Activated CD4-positive, alpha-beta T cell treated with anti-CD3 and anti-CD28 coated beads, Interleukin-2, Interleukin-6, amounts not matched to agents 100 ng/mL and 50 ng/mL, durations not matched to agents 16 hours and 8 hours (primary cell): ENCODE data around the gene CEP63.
A peak's percentile ranks its signal among the peaks of the same experiment; 100 is the strongest.
"Not testable (repeated sequence)": the region's sequence is repeated elsewhere in the genome, so short reads cannot be mapped to it uniquely, and the experiment has no call there.

ENCODE experiments used
- DNase-seq: peaks from one replicate; pipeline ENCODE4 v3.0.0-alpha.2; 2020

The CEP63 gene

GRCh38 chr3:134590766-134591165 lies 104.9 kb downstream of the CEP63 start:
- no peak for DNase-seq

GRCh38 chr3:134592806-134593205 lies 106.9 kb downstream of the CEP63 start:
- DNase-seq, result no peak

GRCh38 chr3:134594331-134594741 lies 108.5 kb downstream of the CEP63 start:
- DNase-seq, result no peak

- not testable (repeated sequence) for DNase-seq
Measured at GRCh38 chr3:134594986-134595385, 109.1 kb downstream of the CEP63 start.

GRCh38 chr3:134597390-134597970 lies 111.6 kb downstream of the CEP63 start:
- no peak for DNase-seq

- no peak for DNase-seq
Measured at GRCh38 chr3:134598763-134599545, 113.1 kb downstream of the CEP63 start.

GRCh38 chr3:134600206-134600605 lies 114.3 kb downstream of the CEP63 start:
- DNase-seq, result no peak

GRCh38 chr3:134600685-134601463 lies 115.0 kb downstream of the CEP63 start:
- peak; percentile 72 for DNase-seq

- DNase-seq, result no peak
Measured at GRCh38 chr3:134601539-134602439, 115.9 kb downstream of the CEP63 start.

- no peak for DNase-seq
Measured at GRCh38 chr3:134602440-134602814, 116.6 kb downstream of the CEP63 start.

- no peak for DNase-seq
Measured at GRCh38 chr3:134603480-134603879, 117.6 kb downstream of the CEP63 start.

GRCh38 chr3:134603956-134604355 lies 118.1 kb downstream of the CEP63 start:
- no peak for DNase-seq

GRCh38 chr3:134605556-134605955 lies 119.7 kb downstream of the CEP63 start:
- DNase-seq, result no peak

- DNase-seq, result no peak
Measured at GRCh38 chr3:134606033-134607025, 120.5 kb downstream of the CEP63 start.

- no peak for DNase-seq
Measured at GRCh38 chr3:134607054-134608022, 121.5 kb downstream of the CEP63 start.

- DNase-seq, result no peak
Measured at GRCh38 chr3:134608023-134608770, 122.3 kb downstream of the CEP63 start.

GRCh38 chr3:134608771-134609435 lies 123.0 kb downstream of the CEP63 start:
- no peak for DNase-seq

GRCh38 chr3:134609821-134610431 lies 124.1 kb downstream of the CEP63 start:
- no peak for DNase-seq
